Endodermal cell (in vitro differentiated cells): ENCODE results near the gene ZDHHC14. TPM values are rescaled to one million over a fixed set of nuclear protein-coding genes. Genes with fewer than 3 reads are reported as not detected.

ENCODE experiments used
- DNase-seq: peaks from one replicate; pipeline ENCODE4 v3.0.0-alpha.2; 2017
- H3K27ac ChIP-seq: 2 replicates; pipeline ENCODE4 v1.5.1; 2013; ENCODE audit warnings: mild to moderate bottlenecking, low read depth, low read length, moderate library complexity
- H3K27me3 ChIP-seq: 2 replicates; pipeline ENCODE4 v1.6.1; 2013; ENCODE audit warnings: mild to moderate bottlenecking, low read length, moderate library complexity; ENCODE audit not compliant: insufficient read depth, control insufficient read depth, poor library complexity, severe bottlenecking
- H3K36me3 ChIP-seq: 2 replicates; pipeline ENCODE4 v1.7.0; 2013; ENCODE audit warnings: mild to moderate bottlenecking, low read length, moderate library complexity; ENCODE audit not compliant: control insufficient read depth, insufficient read depth
- H3K4me1 ChIP-seq: one replicate; pipeline ENCODE4 v1.7.0; 2013; ENCODE audit warnings: low read length; ENCODE audit not compliant: control insufficient read depth, insufficient read depth
- H3K4me3 ChIP-seq: 2 replicates; pipeline ENCODE4 v1.5.1; 2013; ENCODE audit warnings: mild to moderate bottlenecking, low read length, moderate library complexity
- H3K9ac ChIP-seq: 2 replicates; pipeline ENCODE4 v1.6.1; 2013; ENCODE audit warnings: mild to moderate bottlenecking, low read length, moderate library complexity; ENCODE audit not compliant: poor library complexity, severe bottlenecking; ENCODE audit errors: extremely low read depth
- H3K9me3 ChIP-seq: 2 replicates; pipeline ENCODE4 v1.6.1; 2013; ENCODE audit warnings: mild to moderate bottlenecking, low read length, moderate library complexity; ENCODE audit not compliant: control insufficient read depth
- H3K27ac Mint-ChIP-seq: 2 replicates; pipeline ENCODE4 v1.8.0; 2020; ENCODE audit warnings: mixed read lengths
- H3K27me3 Mint-ChIP-seq: 2 replicates; pipeline ENCODE4 v1.8.0; 2021; ENCODE audit warnings: mild to moderate bottlenecking, mixed read lengths; ENCODE audit not compliant: insufficient read depth
- H3K36me3 Mint-ChIP-seq: 2 replicates; pipeline ENCODE4 v1.8.0; 2020; ENCODE audit warnings: low read depth, mixed read lengths
- H3K4me1 Mint-ChIP-seq: 2 replicates; pipeline ENCODE4 v1.8.0; 2020; ENCODE audit warnings: mixed read lengths
- H3K4me3 Mint-ChIP-seq: 2 replicates; pipeline ENCODE4 v1.8.0; 2020; ENCODE audit warnings: mild to moderate bottlenecking, moderate library complexity, mixed read lengths
- H3K9me3 Mint-ChIP-seq: 2 replicates; pipeline ENCODE4 v1.8.0; 2020; ENCODE audit warnings: mild to moderate bottlenecking, mixed read lengths
- WGBS, 2 experiments: methylation state at CpG; one replicate each; pipeline versions ENCODE4 v1.1.5 to v1.1.7; 2013; ENCODE audit warnings: missing lambda C conversion rate in 2 of 2, mixed read lengths in 1 of 2; ENCODE audit not compliant: insufficient coverage in 1 of 2, insufficient read length in 1 of 2; 5-methylcytosine and 5-hydroxymethylcytosine counted together
- microRNA-seq: library from miRNA; unstranded; fragments of <30 nt; microRNA quantifications from one replicate; pipeline ENCODE4 v1.2.0, GENCODE V29; 2020; ENCODE audit warnings: borderline microRNAs expressed
- total RNA-seq, 2 donors: library from RNA; stranded (reverse); fragmentation: NEBNext Ultra II Directional in 1 of 2; extraction: Animal tissue kit (Norgen Biotek cat#: 25700) in 1 of 2; gene quantifications; 2 replicates in 1 of 2; 3 replicates in 1 of 2; pipeline ENCODE4 v1.2.1, GENCODE V29; 2021
- TF ChIP-seq, protein P1 (sequence below): fragments of 200-600 bp; sonication (generic); conservative IDR thresholded peaks from 2 replicates; pipeline ENCODE4 v1.5.0; 2021; ENCODE audit warnings: antibody characterized with exemption, mild to moderate bottlenecking

Gene ZDHHC14
- total RNA-seq, 2 donors from 2014 or later, result 2.3 to 4.5 TPM

- Histone ChIP-seq H3K9me3 (peaks cover 19% of the 10 kb centered on the region), H3K4me1 (no peaks in the 10 kb centered on the region), H3K27ac (no peak overlapping the region), H3K4me3 (no peak overlapping the region), H3K36me3 (no peaks in the 10 kb centered on the region), H3K9ac (no peak overlapping the region), H3K27me3 (no peaks in the 10 kb centered on the region)
- Mint-ChIP-seq H3K4me3 (no peak overlapping the region), H3K4me1 (peaks cover 8% of the 10 kb centered on the region), H3K9me3 (peaks cover 22% of the 10 kb centered on the region), H3K27ac (no peak overlapping the region), H3K36me3 (no peaks in the 10 kb centered on the region), H3K27me3 (no peaks in the 10 kb centered on the region)
- DNase-seq, result no peak
- WGBS, 2 experiments, result 88 to 98% methylated on average over 6 to 10 of the region's 10 CpGs
- TF ChIP-seq, protein P1, sequence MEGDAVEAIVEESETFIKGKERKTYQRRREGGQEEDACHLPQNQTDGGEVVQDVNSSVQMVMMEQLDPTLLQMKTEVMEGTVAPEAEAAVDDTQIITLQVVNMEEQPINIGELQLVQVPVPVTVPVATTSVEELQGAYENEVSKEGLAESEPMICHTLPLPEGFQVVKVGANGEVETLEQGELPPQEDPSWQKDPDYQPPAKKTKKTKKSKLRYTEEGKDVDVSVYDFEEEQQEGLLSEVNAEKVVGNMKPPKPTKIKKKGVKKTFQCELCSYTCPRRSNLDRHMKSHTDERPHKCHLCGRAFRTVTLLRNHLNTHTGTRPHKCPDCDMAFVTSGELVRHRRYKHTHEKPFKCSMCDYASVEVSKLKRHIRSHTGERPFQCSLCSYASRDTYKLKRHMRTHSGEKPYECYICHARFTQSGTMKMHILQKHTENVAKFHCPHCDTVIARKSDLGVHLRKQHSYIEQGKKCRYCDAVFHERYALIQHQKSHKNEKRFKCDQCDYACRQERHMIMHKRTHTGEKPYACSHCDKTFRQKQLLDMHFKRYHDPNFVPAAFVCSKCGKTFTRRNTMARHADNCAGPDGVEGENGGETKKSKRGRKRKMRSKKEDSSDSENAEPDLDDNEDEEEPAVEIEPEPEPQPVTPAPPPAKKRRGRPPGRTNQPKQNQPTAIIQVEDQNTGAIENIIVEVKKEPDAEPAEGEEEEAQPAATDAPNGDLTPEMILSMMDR, result no peak
Observed at GRCh38 chr6:157724960-157725741, 344.2 kb downstream of the ZDHHC14 start.

DNA sequence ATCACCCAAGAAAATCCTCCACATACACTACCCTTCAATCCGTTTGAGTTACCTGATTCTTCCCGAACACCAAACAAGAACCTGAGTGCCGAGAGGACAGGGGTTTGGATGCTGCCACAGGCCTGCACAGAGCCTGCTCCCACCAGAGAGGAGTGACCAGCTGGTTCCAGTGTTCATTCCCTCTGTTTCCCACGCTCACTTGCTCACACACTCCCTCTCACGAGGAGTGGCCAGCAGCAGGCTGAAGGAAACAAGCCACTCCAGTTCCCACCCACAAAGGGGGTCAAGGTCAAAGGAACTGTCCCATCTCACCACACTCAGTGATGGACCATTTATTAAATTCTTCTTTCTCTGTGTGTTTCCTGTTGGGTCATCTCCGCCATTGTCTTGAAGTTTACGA lies 344.8 kb downstream of the ZDHHC14 start:
- WGBS, 2 experiments, result 93 to 94% methylated on average over 2 to 7 of the region's 7 CpGs
- Histone ChIP-seq H3K36me3 (no peaks in the 10 kb centered on the region), H3K4me3 (no peak overlapping the region), H3K4me1 (no peaks in the 10 kb centered on the region), H3K27ac (no peak overlapping the region), H3K9ac (no peak overlapping the region), H3K27me3 (no peaks in the 10 kb centered on the region), H3K9me3 (peaks cover 19% of the 10 kb centered on the region)
- no peak overlapping the region for H3K4me3 Mint-ChIP-seq
- peaks cover 22% of the 10 kb centered on the region for H3K9me3 Mint-ChIP-seq
- no peaks in the 10 kb centered on the region for H3K36me3 Mint-ChIP-seq
- peak; percentile 17 for DNase-seq
- H3K27me3 Mint-ChIP-seq, result no peaks in the 10 kb centered on the region
- TF ChIP-seq, protein P1, result no peak
- no peak overlapping the region for H3K27ac Mint-ChIP-seq
- H3K4me1 Mint-ChIP-seq, result peaks cover 8% of the 10 kb centered on the region

DNA sequence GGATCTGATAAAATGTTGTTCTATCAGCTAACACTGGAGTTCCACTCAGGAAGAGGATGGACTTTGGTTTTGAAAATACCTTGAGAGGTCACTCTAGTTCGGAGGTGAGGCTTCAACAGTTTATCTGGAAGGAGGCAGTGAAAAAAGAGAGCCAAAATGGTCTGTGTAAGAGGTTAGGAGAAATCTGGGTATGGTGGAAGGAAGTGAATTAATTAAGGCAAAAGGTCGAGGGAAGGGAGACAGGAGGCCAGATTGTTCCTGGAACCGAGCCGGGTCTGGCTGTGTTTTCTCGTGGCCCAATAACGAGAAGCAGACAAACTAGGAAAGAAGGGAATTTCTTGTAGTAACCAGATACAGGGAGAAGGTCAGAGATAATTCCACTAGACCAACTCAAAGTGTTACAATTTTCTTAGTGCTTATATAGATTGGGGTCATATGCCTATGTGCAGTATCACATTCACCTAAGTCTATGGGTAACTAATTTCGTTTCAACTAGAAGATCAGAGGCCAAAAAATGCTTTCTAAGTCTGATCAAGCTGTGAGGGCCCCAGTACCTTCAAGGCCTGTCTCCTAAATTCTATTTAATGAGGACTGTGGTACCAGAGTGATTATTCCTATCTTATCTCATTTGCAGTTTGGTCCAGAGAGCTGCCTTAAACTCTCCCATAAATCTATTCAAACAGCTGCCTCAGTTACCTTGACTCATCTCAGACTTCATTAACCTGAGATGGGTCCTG lies 346.1 kb downstream of the ZDHHC14 start:
- DNase-seq, result peak; percentile 13
- Histone ChIP-seq H3K4me3 (no peak overlapping the region), H3K27me3 (no peaks in the 10 kb centered on the region), H3K36me3 (no peaks in the 10 kb centered on the region), H3K9me3 (peaks cover 19% of the 10 kb centered on the region), H3K4me1 (peaks cover 4% of the 10 kb centered on the region), H3K27ac (no peak overlapping the region), H3K9ac (no peak overlapping the region)
- TF ChIP-seq, protein P1, result no peak
- peaks cover 10% of the 10 kb centered on the region for H3K4me1 Mint-ChIP-seq
- WGBS, 2 experiments, result 90 to 94% methylated on average over 7 of the region's 7 CpGs
- H3K27ac Mint-ChIP-seq, result no peak overlapping the region
- no peaks in the 10 kb centered on the region for H3K36me3 Mint-ChIP-seq
- no peaks in the 10 kb centered on the region for H3K27me3 Mint-ChIP-seq
- no peak overlapping the region for H3K4me3 Mint-ChIP-seq
- peaks cover 22% of the 10 kb centered on the region for H3K9me3 Mint-ChIP-seq

Small RNAs within 50 kb of the gene (microRNA-seq; reads per million reads assigned to microRNA genes)
- not detected for gene MIR3692

Other genes with a start within 250 kb of the ZDHHC14 start
- gene TMEM242, start 57.7 kb upstream of the ZDHHC14 start, total RNA-seq, result 10 to 100 TPM; 10.8 to 11.7 TPM